Umbilical cord (tissue), 2 donors: Measurements from ENCODE around the gene SF3B2. TPM values are rescaled to one million over a fixed set of nuclear protein-coding genes. Genes with fewer than 3 reads are reported as not detected.
"Not testable (repeated sequence)": the region's sequence is repeated elsewhere in the genome, so short reads cannot be mapped to it uniquely, and the experiment has no call there.

Source experiments
- DNase-seq: peaks from one replicate; pipeline ENCODE4 v3.0.0-alpha.2; 2015; ENCODE audit warnings: low spot score
- total RNA-seq: library from RNA; depleted of rRNA; stranded (reverse); fragments of >200 nt; gene quantifications from one replicate; pipeline ENCODE4 v1.2.3, GENCODE V29; 2014; ENCODE audit warnings: low replicate concordance; ENCODE audit not compliant: insufficient read depth

SF3B2 gene
- total RNA-seq, 1 donor from 2014 or later = 86.2 TPM

GRCh38 chr11:66106786-66107599 lies 54.8 kb downstream of the SF3B2 start:
- no peak for DNase-seq

GRCh38 chr11:66107600-66108510 lies 55.7 kb downstream of the SF3B2 start:
- no peak for DNase-seq

- DNase-seq = no peak
Measured at GRCh38 chr11:66109294-66109693, 57.1 kb downstream of the SF3B2 start.

DNA sequence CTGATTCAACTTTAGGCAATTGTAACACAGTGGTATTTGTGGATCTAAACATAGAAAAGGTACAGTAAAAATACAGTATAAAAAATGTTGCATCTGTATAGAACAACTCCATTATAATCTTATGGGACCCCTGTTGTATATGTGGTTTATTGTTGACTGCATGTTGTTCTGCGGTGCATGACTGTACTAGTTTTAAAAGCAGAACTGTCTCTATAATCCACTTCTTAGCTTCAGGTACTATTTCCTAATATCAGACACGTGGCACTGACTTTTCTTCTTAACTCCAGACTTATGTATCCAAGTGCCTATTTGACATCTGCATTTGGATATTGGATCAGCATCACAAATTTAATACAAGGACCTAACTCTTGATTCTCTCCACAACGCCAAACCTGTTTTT lies 59.0 kb downstream of the SF3B2 start:
- DNase-seq = no peak

- no peak for DNase-seq
Measured at GRCh38 chr11:66112041-66112491, 59.9 kb downstream of the SF3B2 start.

DNA sequence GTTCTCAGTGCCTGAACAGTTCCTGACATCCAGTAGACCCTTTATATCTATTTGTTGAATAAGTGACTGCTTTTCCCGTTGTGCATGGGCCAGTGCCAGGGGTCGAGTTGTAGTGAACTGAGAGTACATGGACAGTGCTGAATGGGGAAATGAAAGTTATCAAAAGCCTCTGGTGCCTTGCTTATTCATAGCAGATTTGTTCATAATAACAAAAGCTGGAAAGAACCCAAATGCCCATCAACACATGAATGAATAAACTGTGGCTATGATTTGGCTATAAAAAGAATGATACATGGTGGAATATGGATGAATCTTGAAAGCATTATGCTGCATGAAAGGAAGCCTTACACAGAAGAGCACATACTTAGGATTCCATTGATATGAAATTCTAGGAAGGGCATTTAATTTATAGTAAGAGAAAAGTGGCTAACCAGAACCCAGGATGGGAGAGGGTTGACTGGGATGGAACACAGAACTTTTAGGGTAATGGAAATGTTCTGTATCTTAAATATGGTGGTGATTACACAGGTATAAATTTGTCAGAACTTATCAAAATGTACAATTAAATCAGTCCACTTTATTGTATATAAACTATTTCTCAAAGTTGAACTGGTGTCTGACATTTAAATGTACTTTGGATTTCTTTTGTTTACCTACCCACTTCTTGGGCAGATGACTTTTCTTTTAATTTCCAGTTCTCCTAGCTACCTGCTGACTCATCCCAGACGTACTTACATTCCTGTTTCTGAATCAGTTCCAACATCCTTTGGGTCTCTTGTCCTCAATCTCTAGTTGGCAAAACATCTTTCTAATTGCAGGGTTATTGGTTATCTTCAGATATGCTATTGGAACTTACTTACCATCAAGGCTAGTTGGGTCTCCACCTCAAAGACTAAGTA lies 60.7 kb downstream of the SF3B2 start:
- DNase-seq = peak; percentile 47

DNA sequence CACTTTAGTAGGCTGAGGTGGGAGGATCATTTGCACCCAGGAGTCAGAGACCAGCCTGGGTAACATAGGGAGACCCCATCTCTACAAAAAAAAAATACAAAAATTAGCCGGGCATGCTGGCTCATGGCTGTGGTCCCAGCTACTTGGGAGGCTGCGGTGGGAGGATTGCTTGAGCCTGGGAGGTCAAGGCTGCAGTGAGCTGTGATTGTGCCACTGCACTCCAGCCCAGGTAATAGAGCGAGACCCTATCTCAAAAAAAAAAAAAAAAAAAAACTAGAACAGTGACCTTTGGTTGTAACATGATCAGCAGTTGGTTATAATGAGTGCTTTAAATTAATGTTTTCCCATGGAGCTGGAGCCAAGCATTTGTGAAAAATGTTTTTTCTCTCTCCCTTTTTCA lies 62.8 kb downstream of the SF3B2 start:
- not testable (repeated sequence) for DNase-seq

DNA sequence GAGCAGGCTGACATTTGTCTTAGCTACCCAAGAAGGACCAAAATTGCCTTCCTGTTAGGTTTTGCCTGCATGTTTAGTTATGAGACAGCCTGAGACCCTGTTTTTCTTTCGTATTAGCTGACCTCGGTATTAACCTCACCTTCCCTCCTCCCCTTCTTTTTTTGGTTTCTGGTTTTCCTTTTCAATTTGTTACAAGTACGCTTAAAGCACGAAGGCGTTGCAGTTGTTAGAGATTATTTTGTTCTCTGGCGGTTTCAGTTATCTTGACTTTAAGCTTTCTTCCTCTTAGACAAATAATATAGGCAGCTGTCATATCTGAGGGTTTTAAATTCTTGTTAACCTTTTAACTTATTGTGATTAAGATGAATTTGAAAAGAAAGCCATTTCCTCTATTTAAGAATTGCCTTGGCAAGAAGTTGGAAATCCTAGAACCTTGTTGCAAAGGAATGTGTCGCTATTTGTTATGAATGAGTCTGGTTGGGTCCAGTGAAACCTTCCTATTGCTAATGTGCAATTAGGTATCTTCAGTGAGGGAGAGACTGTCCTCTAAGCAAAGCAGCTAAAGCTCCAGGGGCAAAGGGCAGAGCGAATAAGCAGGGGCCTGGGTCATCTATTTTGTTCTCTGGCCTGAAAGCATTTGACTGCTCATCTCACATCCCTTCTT lies 63.6 kb downstream of the SF3B2 start:
- peak; percentile 33 for DNase-seq

DNA sequence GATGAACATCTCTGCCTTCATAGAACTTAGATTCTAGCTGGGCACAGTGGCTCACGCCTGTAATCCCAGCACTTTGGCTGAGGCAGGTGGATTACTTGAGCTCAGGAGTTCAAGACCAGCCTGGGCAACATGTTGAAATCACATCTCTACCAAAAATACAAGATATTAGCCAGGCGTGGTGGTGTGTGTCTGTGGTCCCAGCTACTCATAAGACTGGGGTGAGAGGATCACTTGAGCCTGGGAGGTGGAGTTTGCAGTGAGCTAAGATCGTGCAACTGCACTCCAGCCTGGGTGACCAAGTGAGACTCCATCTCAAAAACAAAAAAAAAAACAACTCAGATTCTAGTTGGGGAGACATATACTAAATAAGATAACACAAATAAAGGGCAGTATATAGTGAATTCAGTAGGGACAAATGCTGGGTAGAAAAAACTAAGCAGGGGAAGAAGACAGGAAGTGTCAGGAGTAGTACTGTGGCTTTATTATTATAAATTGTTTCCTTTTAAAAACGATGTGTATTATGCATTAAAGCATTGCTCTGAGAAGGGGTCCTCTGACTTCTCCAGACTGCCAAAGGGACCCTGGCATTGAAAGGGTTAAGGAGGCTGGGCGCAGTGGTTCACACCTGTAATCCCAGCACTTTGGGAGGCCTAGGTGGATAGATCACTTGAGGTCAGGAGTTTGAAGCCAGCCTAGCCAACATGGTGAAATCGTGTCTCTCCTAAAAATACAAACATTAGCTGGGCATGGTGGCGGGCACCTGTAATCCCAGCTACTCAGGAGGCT lies 64.6 kb downstream of the SF3B2 start:
- no peak for DNase-seq

- DNase-seq = no peak
Measured at GRCh38 chr11:66118847-66119246, 66.7 kb downstream of the SF3B2 start.

Other genes with a start within 250 kb of the SF3B2 start
- gene SNX32, start 218.4 kb upstream of the SF3B2 start, total RNA-seq = 1.9 TPM
- gene CFL1, start 194.2 kb upstream of the SF3B2 start, total RNA-seq = 353 TPM
- 38.3 TPM for gene MUS81, start 191.9 kb upstream of the SF3B2 start, total RNA-seq
- 85.5 TPM for gene EFEMP2, start 179.6 kb upstream of the SF3B2 start, total RNA-seq
- not detected for gene CTSW, start 172.5 kb upstream of the SF3B2 start, total RNA-seq
- gene FIBP, start 163.9 kb upstream of the SF3B2 start, total RNA-seq = 103 TPM
- gene CCDC85B, start 161.7 kb upstream of the SF3B2 start, total RNA-seq = 8.4 TPM
- gene FOSL1, start 152.0 kb upstream of the SF3B2 start, total RNA-seq = not detected
- gene C11orf68, start 133.3 kb upstream of the SF3B2 start, total RNA-seq = 15.9 TPM
- 69.6 TPM for gene DRAP1, start 132.9 kb upstream of the SF3B2 start, total RNA-seq
- gene TSGA10IP, start 106.9 kb upstream of the SF3B2 start, total RNA-seq = not detected
- 38.0 TPM for gene SART1, start 90.6 kb upstream of the SF3B2 start, total RNA-seq
- gene EIF1AD, start 50.2 kb upstream of the SF3B2 start, total RNA-seq = 16.1 TPM
- 31.3 TPM for gene BANF1, start 49.9 kb upstream of the SF3B2 start, total RNA-seq
- gene CST6, start 40.4 kb upstream of the SF3B2 start, total RNA-seq = 4.6 TPM
- 0.48 TPM for gene CATSPER1, start 25.9 kb upstream of the SF3B2 start, total RNA-seq
- 2.9 TPM for gene GAL3ST3, start 3.2 kb upstream of the SF3B2 start, total RNA-seq
- 42.6 TPM for gene PACS1, start 17.9 kb downstream of the SF3B2 start, total RNA-seq
- 20.0 TPM for gene KLC2, start 205.3 kb downstream of the SF3B2 start, total RNA-seq
- 34.7 TPM for gene RAB1B, start 216.3 kb downstream of the SF3B2 start, total RNA-seq
- gene CNIH2, start 225.8 kb downstream of the SF3B2 start, total RNA-seq = not detected
- 129 TPM for gene YIF1A, start 236.8 kb downstream of the SF3B2 start, total RNA-seq
- gene TMEM151A, start 239.5 kb downstream of the SF3B2 start, total RNA-seq = 0.24 TPM